Parathyroid adenoma (tissue), 2 donors: Measurements from ENCODE around the gene SSR2.

Experiments
- H2AFZ ChIP-seq: fragments of 300-600 bp; sonication (generic); one replicate; pipeline ENCODE4 v1.7.0; 2017; ENCODE audit warnings: antibody characterized with exemption, mild to moderate bottlenecking
- H3K27ac ChIP-seq: fragments of 300-600 bp; sonication (generic); one replicate; pipeline ENCODE4 v1.7.0; 2017
- H3K27me3 ChIP-seq: fragments of 300-600 bp; sonication (generic); one replicate; pipeline ENCODE4 v1.7.0; 2017; ENCODE audit warnings: low read length; ENCODE audit not compliant: control insufficient read depth, insufficient read depth
- H3K36me3 ChIP-seq: fragments of 300-600 bp; sonication (generic); one replicate; pipeline ENCODE4 v1.7.0; 2017; ENCODE audit warnings: low read length; ENCODE audit not compliant: control insufficient read depth, insufficient read depth
- H3K4me1 ChIP-seq: fragments of 300-600 bp; sonication (generic); one replicate; pipeline ENCODE4 v1.7.0; 2017; ENCODE audit warnings: control low read depth
- H3K4me2 ChIP-seq: fragments of 300-600 bp; sonication (generic); one replicate; pipeline ENCODE4 v1.7.0; 2017; ENCODE audit warnings: low read length
- H3K4me3 ChIP-seq: fragments of 300-600 bp; sonication (generic); one replicate; pipeline ENCODE4 v1.7.0; 2017; ENCODE audit warnings: low read depth, low read length
- H3K79me2 ChIP-seq: fragments of 300-600 bp; sonication (generic); one replicate; pipeline ENCODE4 v1.7.0; 2017; ENCODE audit warnings: control low read depth
- H3K9ac ChIP-seq: fragments of 300-600 bp; sonication (generic); one replicate; pipeline ENCODE4 v1.7.0; 2017; ENCODE audit warnings: mild to moderate bottlenecking
- H3K9me3 ChIP-seq: fragments of 300-600 bp; sonication (generic); one replicate; pipeline ENCODE4 v1.7.0; 2017; ENCODE audit warnings: low read length; ENCODE audit not compliant: control insufficient read depth
- CTCF ChIP-seq: fragments of 300-600 bp; sonication (generic); IDR thresholded peaks from one replicate; pipeline ENCODE4 v1.7.0; 2017; ENCODE audit warnings: antibody characterized with exemption, mild to moderate bottlenecking
- donor health status: primary hyperparathyroidism.

SSR2 gene

GRCh38 chr1:155976062-155976912 is 44.5 kb downstream of the SSR2 start:
- no peak overlapping the region for H2AFZ ChIP-seq
- H3K9ac ChIP-seq = no peak overlapping the region
- peaks cover 9% of the 10 kb centered on the region for H3K4me1 ChIP-seq

GRCh38 chr1:155975375-155976061 is 45.2 kb downstream of the SSR2 start:
- H2AFZ ChIP-seq = no peak overlapping the region
- no peaks in the 10 kb centered on the region for H3K27me3 ChIP-seq
- H3K79me2 ChIP-seq = no peaks in the 10 kb centered on the region
- no peaks in the 10 kb centered on the region for H3K36me3 ChIP-seq
- TF ChIP-seq CTCF = no peak
- H3K9me3 ChIP-seq = no peaks in the 10 kb centered on the region
- H3K4me1 ChIP-seq = peaks cover 2% of the 10 kb centered on the region
- no peak overlapping the region for H3K9ac ChIP-seq
- peak overlapping the region; percentile 29 for H3K27ac ChIP-seq
- H3K4me2 ChIP-seq = peak overlapping the region; percentile 85
- peak overlapping the region; percentile 92 for H3K4me3 ChIP-seq

More at GRCh38 chr1:155976062-155976912, 44.5 kb downstream of the SSR2 start:
- H3K4me3 ChIP-seq = peak overlapping the region; percentile 92
- H3K36me3 ChIP-seq = no peaks in the 10 kb centered on the region
- no peaks in the 10 kb centered on the region for H3K79me2 ChIP-seq
- peak overlapping the region; percentile 33 for H3K27ac ChIP-seq
- no peaks in the 10 kb centered on the region for H3K9me3 ChIP-seq
- H3K27me3 ChIP-seq = no peaks in the 10 kb centered on the region
- no peak for TF ChIP-seq CTCF
- H3K4me2 ChIP-seq = peak overlapping the region; percentile 85

GRCh38 chr1:155974208-155975115 is 46.3 kb downstream of the SSR2 start:
- H3K27ac ChIP-seq = no peak overlapping the region
- no peaks in the 10 kb centered on the region for H3K9me3 ChIP-seq
- no peak overlapping the region for H3K9ac ChIP-seq
- no peak overlapping the region for H3K4me3 ChIP-seq
- TF ChIP-seq CTCF = no peak
- H3K79me2 ChIP-seq = no peaks in the 10 kb centered on the region
- peak overlapping the region; percentile 85 for H3K4me2 ChIP-seq
- no peak overlapping the region for H2AFZ ChIP-seq
- no peaks in the 10 kb centered on the region for H3K36me3 ChIP-seq
- no peaks in the 10 kb centered on the region for H3K27me3 ChIP-seq
- no peaks in the 10 kb centered on the region for H3K4me1 ChIP-seq

- H3K4me2 ChIP-seq = no peak overlapping the region
- H3K4me1 ChIP-seq = no peaks in the 10 kb centered on the region
- no peak overlapping the region for H3K27ac ChIP-seq
- no peaks in the 10 kb centered on the region for H3K9me3 ChIP-seq
- H3K27me3 ChIP-seq = no peaks in the 10 kb centered on the region
- no peak for TF ChIP-seq CTCF
- H2AFZ ChIP-seq = no peak overlapping the region
- H3K4me3 ChIP-seq = no peak overlapping the region
- no peaks in the 10 kb centered on the region for H3K36me3 ChIP-seq
- no peaks in the 10 kb centered on the region for H3K79me2 ChIP-seq
- no peak overlapping the region for H3K9ac ChIP-seq
Observed at GRCh38 chr1:155973723-155974122, 47.0 kb downstream of the SSR2 start.
